GM19035 (cell line): Measurements from ENCODE around the gene CPEB3.

Experiments
- ATAC-seq: cut with Tn5 transposase; IDR thresholded peaks from one replicate; pipeline ENCODE4 v1.9.1; 2021; ENCODE audit not compliant: unreplicated experiment

Gene CPEB3

GRCh38 chr10:92268748-92269147 lies 22.1 kb downstream of the CPEB3 start:
- ATAC-seq, result no peak

GRCh38 chr10:92267343-92267742 lies 23.5 kb downstream of the CPEB3 start:
- no peak for ATAC-seq

GRCh38 chr10:92265687-92266258 lies 25.1 kb downstream of the CPEB3 start:
- peak; percentile 66 for ATAC-seq

GRCh38 chr10:92264249-92264648 lies 26.6 kb downstream of the CPEB3 start:
- ATAC-seq, result no peak

- ATAC-seq, result no peak
Observed at GRCh38 chr10:92263396-92263795, 27.5 kb downstream of the CPEB3 start.

GRCh38 chr10:92248566-92248965 lies 42.3 kb downstream of the CPEB3 start:
- no peak for ATAC-seq

GRCh38 chr10:92244796-92245195 lies 46.1 kb downstream of the CPEB3 start:
- peak; percentile 36 for ATAC-seq

- no peak for ATAC-seq
Observed at GRCh38 chr10:92242910-92243671, 47.8 kb downstream of the CPEB3 start.

GRCh38 chr10:92242380-92242779 lies 48.5 kb downstream of the CPEB3 start:
- no peak for ATAC-seq

GRCh38 chr10:92241501-92241900 lies 49.4 kb downstream of the CPEB3 start:
- no peak for ATAC-seq

- ATAC-seq, result no peak
Observed at GRCh38 chr10:92241158-92241500, 49.7 kb downstream of the CPEB3 start.

- ATAC-seq, result peak; percentile 59
Observed at GRCh38 chr10:92240289-92241157, 50.4 kb downstream of the CPEB3 start.

- ATAC-seq, result peak; percentile 47
Observed at GRCh38 chr10:92239600-92240288, 51.1 kb downstream of the CPEB3 start.

GRCh38 chr10:92239151-92239599 lies 51.7 kb downstream of the CPEB3 start:
- ATAC-seq, result no peak

GRCh38 chr10:92238586-92239098 lies 52.2 kb downstream of the CPEB3 start:
- ATAC-seq, result no peak

- ATAC-seq, result no peak
Observed at GRCh38 chr10:92238054-92238585, 52.8 kb downstream of the CPEB3 start.

GRCh38 chr10:92231196-92231595 lies 59.7 kb downstream of the CPEB3 start:
- ATAC-seq, result no peak

- no peak for ATAC-seq
Observed at GRCh38 chr10:92222603-92223262, 68.1 kb downstream of the CPEB3 start.

- ATAC-seq, result no peak
Observed at GRCh38 chr10:92219559-92219958, 71.3 kb downstream of the CPEB3 start.

GRCh38 chr10:92218569-92218968 lies 72.3 kb downstream of the CPEB3 start:
- no peak for ATAC-seq
